ENCODE data around the gene IL22RA2.

The IL22RA2 gene

DNA sequence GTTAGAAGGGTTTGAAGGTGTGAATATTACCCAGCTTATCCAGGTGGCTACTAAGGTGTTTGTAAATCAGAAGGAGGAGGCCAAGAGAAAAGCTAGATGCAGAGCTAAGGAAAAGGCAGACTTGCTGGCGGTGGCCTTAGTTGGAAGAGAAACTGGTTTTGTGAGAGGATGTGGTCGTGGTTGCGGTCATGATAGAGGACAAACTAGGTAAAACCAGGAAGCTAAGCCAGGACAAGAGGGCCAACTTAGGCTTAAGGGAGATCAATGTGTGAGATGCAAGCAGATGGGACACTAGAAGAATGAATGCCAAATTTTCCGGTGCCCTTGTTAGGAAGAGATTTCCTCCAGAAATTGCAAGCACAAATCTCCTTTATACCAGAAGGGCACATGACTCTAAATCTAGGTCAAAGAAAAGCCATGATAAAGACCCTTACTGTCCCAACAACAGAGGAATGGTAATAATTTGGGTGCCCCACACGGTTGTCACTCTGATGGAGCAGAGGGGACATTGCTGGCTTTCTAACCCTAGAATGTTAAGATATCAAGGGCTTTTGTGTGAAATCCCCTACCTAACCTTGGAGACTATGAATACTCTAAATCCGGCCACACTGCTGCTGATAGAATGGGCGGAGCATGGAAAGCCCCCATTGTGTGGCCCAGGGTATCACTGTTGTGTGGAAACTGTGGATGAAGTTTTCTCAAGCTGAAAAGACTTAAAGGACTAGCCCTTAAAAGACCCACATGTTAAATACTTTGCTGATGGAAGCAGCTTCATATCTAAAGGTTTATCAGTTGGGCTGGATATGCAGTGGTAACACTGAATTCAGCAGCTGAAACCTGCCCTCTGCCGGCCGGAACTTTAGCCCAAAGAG, 7.8 kb downstream of the IL22RA2 start:
- DNase-seq = peak; percentile 66

DNA sequence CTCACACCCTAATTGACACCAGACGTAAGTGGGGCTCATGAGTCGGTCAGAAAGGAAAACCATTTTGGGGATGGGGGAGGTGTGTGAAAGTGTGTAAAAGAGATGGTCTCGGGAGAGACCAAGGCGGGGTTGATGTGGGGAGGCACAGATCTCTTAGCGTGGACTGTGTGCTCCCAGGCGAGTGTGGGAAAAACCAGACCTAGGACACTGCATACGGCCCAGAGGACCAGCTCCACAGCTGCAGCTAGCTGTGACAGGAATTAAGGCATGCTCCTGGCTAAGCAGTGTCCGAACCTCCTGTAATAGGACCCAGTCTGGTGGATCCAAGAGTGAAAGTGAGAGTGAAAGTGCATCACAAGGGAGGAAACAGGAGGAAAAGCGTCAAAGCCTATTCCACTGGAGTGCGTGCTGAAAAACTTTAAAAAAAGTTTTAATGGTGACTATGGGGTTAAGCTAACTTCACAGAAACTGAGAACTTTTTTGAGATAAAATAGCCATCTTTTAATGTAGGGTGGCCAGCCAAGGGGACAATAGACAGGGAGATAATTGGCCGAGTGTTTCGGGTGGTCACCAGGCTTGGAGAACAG, 9.6 kb downstream of the IL22RA2 start:
- DNase-seq = no peak

DNA sequence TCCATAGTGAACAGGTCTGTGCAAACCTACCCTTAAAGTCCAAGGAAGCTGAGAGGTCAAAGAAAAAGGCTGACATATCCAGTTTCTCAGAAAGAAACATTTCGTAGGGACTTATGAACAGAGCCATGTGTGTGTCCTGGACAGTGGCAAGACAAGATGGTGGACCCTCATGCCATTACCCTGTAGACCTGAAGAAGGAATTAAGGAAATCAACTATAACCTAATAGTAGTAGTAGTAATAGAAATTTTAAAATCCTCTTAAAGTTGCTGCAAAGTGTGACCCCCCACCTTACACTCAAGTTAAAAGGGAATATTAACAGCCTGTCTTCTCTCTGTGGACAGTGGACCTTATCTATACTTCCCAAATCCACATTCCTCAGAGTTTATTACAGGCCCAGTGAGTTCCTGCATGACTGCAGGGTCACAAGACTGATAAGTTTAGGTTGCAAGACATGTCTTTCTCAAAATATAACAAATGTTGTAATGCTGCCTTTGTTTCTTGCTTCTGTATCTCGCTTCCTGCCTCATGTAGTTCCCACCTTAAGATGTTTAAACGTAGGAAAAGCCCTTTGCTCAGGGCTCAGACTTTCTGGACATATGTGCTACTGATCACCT, 10.6 kb downstream of the IL22RA2 start:
- DNase-seq = no peak

DNA sequence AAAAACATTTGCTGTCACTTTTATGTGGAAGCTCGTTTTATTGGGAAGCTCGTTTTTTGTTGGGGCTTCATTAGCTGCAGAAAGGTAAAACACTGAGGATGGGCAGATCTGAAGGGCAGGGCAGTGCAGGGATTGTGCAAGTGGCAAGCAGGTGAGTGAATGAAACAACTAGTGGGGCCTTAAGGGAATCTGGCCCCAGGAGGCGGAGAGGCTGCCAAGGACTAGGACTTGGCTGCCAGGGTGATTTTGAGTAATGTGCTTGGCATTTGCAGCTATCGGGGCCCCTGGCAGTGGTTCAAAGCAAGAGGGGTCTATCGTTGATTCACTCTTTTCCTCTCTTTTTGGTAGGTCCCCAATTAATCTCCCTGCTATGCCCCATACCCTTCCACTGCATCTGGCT, 11.5 kb downstream of the IL22RA2 start:
- no peak for DNase-seq

DNA sequence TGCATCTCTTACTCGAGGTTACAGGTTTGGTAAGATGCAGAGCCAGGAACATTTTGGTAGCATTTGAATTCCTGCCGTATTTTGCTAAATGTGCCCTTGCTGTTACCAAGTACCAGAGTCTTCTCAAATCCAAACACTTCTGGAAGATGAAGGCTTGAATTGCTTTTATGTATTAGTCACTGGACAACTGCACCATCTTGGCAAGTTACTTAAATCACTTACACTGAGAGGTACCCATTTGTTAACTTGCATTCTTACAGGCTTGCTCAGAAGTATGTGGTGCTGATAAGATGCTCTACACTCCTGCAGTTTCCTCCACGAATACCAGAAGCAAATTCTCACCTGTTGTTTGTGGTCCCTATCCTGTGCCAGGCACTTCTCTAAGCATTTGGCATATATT, 12.7 kb downstream of the IL22RA2 start:
- DNase-seq = no peak

DNA sequence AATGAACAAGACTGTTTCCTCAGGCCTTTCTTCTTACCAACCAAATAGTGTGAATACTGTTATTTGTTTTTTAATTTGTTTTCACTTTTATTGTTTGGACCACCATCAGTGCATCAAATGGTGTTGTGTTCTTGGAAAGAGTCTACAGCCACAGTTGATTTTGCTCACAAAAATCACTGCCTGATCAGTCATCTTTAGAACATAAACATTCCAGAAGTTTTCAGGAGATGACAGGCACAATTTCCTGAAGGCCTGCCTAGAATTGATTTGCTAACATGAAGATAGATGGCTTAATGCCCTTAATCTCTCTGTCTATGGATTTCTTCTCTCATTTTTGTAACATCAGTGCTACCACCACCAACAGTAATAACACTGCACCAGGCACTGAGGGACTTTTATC, 13.5 kb downstream of the IL22RA2 start:
- no peak for DNase-seq

DNA sequence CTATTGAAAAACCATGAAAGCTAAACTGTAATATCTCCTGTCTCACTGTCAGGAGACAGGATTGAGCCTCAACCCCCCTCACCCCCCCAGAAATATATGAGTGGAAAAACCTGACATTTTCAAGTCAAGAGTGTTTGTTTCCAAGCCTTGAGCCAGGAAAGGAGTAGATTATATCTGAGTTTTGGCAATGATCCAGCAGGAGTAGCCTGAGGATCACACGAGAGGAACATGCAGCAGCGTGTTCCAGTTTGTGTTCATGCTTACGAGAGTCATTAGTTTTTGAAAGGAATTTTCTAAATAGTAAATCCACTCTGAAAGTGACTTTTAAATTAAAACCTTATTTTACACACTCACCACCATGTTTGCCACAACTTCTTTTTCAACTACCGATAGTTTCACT, 15.8 kb downstream of the IL22RA2 start:
- DNase-seq = no peak

DNA sequence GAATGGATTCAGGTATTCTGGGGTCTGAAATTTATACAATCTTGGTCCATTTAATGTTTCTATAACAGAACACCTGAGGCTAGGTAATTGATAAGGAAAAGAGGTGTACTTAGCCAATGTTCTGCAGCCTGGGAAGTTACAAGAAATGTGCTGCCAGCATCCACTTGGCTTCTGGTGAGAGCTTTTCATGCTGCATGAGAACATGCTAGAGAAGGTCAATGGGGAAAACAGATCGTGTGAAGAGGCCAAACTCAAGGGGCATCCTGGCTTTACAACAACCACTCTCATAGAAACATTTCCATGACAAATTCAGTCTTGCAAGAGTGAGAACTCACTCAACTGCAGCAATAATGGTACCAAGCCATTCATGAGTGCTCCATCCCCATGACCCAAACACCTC, 16.8 kb downstream of the IL22RA2 start:
- no peak for DNase-seq

DNA sequence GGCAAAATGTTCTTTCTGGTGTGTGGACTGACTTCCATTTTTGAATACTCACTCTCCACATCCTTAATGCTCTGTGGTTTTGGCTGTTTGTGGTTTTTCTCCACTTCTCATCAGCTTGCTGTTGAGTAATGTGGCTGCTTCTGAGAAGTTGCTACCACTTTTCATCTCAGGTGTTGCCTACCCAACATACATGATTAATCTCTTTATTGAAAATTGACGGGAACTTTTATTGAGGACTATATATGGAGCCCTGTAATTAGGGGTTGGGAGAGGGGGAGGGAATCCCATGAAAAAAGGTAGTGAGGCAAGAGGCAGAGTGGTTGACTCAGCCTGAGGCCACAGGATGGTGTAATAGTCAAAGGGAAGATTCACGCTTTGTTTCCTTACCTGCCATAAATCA, 17.6 kb downstream of the IL22RA2 start:
- DNase-seq = no peak

DNA sequence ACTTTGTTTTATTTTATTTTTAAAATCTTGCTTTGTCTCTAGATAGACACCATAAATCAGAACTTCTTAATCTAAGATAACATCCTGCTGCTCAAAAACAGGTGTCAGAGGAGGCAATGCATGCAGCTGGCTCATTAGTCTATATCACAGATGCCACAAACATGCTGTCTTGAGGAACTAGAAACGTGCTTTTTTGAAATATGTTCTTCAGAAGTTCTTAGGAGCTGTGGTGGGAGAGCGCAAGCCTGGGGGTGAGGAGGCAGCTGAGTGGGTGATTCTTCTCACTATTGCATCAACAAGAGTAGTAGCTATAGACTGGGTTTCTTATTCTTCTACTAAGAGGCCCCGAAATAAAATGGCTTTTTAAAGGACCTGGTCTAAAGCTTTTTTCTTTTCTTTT, 23.4 kb downstream of the IL22RA2 start:
- no peak for DNase-seq

DNA sequence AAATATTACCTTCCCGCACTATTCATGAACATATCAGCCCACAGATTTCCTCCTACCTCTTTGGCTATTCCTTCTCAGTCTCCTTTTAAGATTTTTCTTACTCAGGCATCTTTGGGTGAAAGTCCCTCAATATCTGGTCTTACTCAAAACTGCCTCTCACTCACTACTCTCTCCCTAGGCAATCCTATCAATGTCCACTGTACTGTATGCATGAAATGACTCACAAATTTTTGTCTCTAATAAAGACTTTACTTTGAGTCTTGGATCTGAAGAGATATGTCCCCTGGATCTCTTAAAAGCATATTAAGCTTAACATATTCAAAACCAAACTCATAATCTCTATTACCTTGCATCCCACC, 24.4 kb downstream of the IL22RA2 start:
- no peak for DNase-seq

DNA sequence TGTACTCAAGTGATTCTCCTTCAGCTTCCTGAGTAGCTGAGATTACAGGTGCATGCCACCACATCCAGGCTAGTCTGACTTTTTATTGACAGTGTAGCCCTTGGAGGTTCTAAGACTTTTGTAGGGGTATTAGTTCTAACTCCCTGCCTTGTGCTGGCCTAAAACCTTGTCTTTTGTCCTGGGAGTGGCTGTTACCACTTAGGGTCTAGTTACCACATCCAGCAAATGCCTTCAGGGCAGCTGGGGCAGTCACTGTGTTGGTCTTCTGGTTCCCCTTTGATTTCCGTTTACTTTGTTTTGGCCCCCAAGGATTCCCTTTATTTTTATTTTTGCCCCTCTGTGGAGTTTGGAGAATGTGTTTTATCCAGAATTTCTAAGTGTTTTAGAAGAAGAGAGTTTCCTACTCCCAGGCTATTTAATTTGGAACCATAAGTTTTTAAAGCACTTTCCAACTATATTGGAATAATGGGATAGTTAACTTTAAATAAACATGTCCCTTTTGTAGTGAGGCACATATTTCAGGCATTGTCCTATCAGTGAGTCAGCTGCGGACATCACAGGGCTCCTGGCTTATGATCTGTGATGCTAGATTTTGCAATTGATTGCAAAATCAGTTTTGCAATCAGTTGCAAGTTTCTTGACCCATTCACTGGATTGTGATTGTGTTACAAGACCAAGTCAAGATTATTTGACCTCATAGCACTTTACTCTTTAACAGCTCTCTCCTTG, 25.0 kb downstream of the IL22RA2 start:
- no peak for DNase-seq

DNA sequence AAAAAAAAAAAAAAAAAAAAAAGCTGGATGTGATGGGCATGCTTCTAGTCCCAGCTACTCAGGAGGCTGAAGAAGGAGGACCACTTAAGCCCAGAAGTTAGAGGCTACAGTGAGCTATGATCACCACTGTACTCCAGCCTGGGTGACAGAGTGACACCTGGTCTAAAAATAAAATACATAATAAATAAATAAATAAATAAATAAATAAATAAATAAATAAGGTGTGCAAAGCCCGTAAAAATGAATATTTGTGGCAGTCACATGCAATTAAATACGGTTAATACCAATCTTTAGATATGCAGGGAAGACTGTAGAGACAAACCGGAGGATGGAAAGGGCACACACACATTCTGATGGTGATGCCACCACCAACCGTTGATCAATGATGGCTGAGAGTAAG, 26.2 kb downstream of the IL22RA2 start:
- no peak for DNase-seq

DNA sequence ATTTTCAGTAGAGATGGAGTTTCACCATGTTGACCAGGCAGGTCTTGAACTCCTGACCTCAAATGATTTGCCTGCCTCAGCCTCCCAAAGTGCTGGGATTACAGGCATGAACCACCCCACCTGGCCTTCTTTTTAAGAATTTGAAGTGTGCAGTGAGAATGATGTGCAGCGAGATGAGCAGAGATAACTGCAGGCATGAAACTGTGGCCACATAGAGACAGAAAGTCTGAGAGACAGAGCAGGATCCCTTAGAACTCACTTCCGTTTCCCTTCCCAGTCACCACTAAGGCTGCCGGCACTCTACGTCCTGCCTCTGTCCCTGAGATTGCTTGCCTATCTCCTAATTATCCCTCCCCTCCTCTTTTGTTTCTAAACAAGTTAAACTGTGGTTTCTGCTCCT, 27.2 kb downstream of the IL22RA2 start:
- no peak for DNase-seq

DNA sequence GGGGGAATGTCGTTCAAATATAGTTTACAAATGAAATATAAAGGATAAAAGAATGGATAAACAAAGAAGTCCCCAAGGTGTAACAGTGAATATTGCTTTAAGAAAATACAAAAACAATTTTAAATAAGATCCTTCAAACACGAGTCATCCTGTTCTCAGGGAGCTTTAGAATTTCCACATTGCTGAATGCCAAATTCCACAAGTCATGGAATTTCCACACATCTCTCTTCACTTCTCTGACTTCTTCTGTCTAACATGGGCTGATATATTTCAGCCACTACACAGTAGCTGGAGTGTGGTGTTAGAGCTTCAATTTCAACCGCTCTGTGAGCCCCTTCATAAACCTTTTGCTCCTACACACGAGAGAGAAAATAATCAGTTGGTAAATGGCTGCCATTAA, 28.0 kb downstream of the IL22RA2 start:
- no peak for DNase-seq

DNA sequence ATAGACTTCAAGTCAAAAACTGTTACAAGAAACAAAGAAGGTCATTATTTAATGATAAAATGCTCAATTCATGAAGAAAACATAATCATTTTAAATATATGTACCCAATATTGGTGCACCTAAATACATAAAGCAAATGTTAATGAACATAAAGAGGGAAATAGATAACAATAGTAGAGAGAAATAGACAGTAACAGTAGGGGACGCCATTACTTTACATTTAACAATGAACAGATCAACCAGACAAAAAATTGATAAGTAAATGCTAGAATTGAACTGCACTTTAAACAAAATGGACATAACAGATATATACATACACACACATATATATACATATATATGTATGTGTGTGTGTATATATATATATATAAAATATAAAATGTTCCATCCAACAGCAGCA, 37.4 kb downstream of the IL22RA2 start:
- no peak for DNase-seq

DNA sequence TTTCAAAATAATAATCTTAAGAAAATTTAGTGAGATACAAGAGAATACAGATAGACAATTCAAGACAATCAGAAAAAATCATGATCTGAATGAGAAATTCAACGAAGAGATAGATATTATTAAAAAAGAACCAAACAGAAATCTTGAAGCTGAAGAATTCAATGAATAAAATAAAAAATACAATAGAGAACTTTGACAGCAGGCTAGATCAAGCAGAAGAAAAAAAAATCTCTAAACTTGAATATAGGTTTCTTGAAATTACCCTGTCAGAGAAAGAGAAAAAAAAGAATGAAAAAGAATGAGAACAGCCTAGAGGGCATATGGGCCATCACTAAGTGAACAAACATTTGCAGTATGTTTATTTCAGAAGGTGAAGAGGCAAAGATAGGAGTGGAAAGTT, 39.0 kb downstream of the IL22RA2 start:
- DNase-seq = no peak

DNA sequence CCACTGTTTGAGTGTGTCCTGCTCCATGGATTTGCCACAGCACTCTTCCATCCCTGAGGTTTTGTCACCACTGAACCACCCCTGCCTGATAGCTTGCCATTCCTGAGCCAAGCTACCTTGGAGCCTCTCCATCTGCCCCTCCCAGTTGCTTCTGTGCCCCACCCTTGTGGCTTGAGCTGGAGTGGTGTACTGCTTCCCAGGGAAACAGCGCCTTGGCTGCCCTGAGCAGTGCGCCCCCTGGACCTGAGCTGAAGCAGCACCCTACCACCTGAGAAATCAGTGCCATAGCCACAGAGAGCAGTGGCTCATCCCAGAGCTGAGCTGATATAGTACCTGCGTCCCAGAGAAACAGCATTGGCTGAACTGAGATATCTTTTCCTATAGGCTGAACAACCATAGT, 40.3 kb downstream of the IL22RA2 start:
- DNase-seq = no peak

DNA sequence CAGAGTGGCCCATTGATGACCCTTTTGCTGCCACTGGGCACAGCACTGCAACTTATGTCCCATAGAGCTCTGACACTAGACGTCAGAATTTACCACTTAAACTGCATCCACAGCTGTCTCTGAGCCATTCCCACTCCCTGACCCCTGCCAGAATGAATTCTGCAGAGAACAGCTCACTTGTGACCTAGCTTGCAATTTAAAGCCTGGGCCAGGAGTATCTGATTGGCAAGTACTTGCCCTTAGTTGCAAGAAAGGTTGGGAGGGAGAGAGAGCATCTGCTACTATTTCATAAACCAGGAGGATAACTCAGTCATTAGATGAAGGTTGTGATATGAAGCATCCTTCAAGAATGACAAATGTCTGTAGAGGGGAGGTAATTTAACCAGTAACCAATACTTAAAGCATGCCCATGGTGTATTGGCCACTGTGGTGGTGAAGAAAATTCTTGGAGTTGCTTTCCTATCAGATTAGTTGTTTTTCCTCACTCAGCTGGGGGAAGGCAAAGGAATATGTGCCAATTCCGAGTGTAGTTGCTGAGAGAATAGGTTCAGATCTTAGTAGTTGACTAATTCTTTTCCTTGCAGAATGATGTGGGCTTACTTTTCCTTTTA, 46.5 kb downstream of the IL22RA2 start:
- no peak for DNase-seq

DNA sequence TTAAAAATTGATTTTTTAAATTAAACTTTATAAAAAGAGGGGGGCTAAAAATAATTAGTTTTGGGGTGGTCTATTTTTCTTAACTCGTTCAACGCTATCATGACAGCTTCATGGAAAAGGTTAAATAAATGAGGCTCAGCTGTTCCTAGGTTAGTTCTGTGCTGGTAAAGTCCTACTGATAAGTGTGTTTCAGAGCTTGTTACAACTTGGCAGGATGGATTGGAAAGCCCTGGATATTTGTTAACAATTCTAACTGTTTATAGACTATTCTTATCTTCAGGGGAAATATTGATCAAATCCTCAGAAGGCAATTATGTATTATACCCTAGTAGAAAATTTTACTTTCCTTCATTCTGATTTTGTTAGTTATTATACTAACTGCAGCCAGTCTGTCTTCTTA, 50.4 kb downstream of the IL22RA2 start:
- DNase-seq = no peak

DNA sequence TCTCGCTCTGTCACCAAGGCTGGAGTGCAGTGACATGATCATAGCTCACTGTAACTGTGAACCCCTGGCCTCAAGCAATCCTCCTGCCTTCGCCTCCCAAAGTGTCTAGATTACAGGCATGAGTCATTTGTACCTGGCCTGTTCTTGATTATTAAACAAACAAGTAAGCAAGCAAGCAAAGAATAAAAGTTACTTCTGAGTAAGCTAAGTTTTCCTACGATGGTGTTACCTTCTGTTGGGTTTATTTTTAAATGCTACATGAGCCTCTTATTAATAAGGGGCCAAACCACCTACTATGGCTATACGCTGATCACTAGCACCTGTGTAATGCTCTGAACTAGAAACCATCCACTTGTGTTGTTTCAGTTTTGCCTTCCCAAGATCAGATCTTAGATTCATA, 50.8 kb downstream of the IL22RA2 start:
- peak; percentile 15 for DNase-seq

DNA sequence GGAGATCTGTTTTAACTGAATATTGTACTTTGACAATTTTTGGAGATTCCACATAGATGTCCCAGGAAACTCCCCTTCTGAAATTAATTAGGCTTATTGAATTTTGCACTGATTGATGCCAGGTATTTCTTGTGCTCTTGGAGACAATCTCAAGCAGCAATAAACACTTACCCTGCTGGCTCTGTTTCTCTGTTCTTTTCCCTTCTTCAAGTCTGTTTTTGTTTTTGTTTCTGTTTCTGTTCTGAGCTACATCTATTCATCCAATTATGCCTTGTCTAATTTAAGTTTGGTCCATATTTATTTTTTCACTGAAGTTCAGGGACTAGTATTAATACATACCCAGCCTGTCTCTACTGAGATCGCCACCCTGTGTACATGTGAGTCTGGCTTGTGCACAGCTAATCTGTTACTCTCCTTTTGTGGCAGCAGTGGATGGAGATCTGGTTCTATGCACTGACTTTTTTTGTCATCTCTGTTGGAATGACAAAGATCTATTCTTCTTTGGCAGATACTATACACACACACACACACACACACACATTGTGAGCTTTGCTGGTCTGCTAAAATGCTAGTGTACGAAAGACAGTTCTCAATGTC, 51.9 kb downstream of the IL22RA2 start:
- DNase-seq = no peak

DNA sequence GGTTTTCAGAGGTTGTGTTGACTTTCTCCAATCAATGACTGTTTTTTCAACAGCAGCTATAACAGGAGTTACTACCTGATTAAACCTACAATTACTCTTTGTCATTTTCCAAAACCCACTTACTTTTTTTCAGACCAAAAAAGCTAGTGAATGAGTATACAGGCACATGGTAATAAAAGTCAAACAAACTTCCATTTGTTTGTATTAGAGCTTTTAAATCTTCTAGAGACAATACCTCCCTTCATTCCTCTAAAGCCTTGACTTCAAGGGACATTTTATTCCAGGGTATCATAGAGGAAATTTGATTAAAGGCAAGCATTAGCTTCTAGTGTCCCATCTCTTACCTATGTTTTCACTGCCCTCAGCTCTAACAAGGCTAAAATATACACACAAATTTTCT, 52.7 kb downstream of the IL22RA2 start:
- no peak for DNase-seq

Measured in DMS53 (cell line).